Measurements from ENCODE around the gene SYCP3.

SYCP3 gene

GRCh38 chr12:101759396-101760047 lies 20.3 kb upstream of the SYCP3 start:
- Histone ChIP-seq H3K27ac (ENCODE audit: poor library complexity, severe bottlenecking) (no peak overlapping the region), H3K36me3 (ENCODE audit: low read depth) (peaks cover 25% of the 10 kb centered on the region), H3K27me3 (ENCODE audit: insufficient read depth, poor library complexity, severe bottlenecking) (no peaks in the 10 kb centered on the region), H3K4me1 (ENCODE audit: insufficient read depth, poor library complexity, severe bottlenecking) (no peaks in the 10 kb centered on the region), H3K4me3 (ENCODE audit: severe bottlenecking) (no peak overlapping the region), H3K9me3 (ENCODE audit: severe bottlenecking) (no peaks in the 10 kb centered on the region)
- TF ChIP-seq, protein P1, sequence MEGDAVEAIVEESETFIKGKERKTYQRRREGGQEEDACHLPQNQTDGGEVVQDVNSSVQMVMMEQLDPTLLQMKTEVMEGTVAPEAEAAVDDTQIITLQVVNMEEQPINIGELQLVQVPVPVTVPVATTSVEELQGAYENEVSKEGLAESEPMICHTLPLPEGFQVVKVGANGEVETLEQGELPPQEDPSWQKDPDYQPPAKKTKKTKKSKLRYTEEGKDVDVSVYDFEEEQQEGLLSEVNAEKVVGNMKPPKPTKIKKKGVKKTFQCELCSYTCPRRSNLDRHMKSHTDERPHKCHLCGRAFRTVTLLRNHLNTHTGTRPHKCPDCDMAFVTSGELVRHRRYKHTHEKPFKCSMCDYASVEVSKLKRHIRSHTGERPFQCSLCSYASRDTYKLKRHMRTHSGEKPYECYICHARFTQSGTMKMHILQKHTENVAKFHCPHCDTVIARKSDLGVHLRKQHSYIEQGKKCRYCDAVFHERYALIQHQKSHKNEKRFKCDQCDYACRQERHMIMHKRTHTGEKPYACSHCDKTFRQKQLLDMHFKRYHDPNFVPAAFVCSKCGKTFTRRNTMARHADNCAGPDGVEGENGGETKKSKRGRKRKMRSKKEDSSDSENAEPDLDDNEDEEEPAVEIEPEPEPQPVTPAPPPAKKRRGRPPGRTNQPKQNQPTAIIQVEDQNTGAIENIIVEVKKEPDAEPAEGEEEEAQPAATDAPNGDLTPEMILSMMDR (IDR thresholded peaks at IDR 0.05; ENCODE audit: poor library complexity, severe bottlenecking) = peak; percentile 87
- ATAC-seq (ENCODE audit: low read depth) = peak; percentile 66; the same call in 2 of the 3 replicates
- no peak for DNase-seq (ENCODE audit: low spot score)

DNA sequence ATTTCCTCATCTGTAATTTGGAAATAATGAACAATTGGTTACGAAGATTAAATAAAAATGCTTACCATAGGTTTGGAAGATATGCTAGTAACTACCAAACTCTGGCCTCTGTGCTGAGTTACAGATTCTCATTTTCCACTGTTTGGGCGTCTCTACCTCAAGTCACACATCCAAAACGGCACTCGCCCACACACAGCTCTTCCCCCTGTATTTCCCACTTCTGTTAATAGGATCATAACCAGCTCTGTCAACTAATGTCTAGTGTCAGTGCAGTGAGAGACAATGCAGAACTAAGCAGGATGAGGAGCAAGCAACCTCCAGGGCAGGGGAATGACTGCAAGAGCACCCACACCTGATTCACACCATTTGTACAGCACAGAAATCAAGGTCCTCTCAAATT lies 10.9 kb upstream of the SYCP3 start:
- Histone ChIP-seq H3K9me3 (ENCODE audit: severe bottlenecking) (no peaks in the 10 kb centered on the region), H3K36me3 (ENCODE audit: low read depth) (peaks cover 35% of the 10 kb centered on the region), H3K4me1 (ENCODE audit: insufficient read depth, poor library complexity, severe bottlenecking) (no peaks in the 10 kb centered on the region), H3K4me3 (ENCODE audit: severe bottlenecking) (no peak overlapping the region), H3K27me3 (ENCODE audit: insufficient read depth, poor library complexity, severe bottlenecking) (no peaks in the 10 kb centered on the region), H3K27ac (ENCODE audit: poor library complexity, severe bottlenecking) (no peak overlapping the region)
- no peak for DNase-seq (ENCODE audit: low spot score)
- no peak for ATAC-seq (ENCODE audit: low read depth)
- TF ChIP-seq, protein P1 (IDR thresholded peaks at IDR 0.05; ENCODE audit: poor library complexity, severe bottlenecking) = no peak

GRCh38 chr12:101749657-101750056 lies 10.4 kb upstream of the SYCP3 start:
- TF ChIP-seq, protein P1 (IDR thresholded peaks at IDR 0.05; ENCODE audit: poor library complexity, severe bottlenecking) = no peak
- ATAC-seq (ENCODE audit: low read depth) = no peak
- peaks cover 40% of the 10 kb centered on the region for H3K36me3 ChIP-seq (ENCODE audit: low read depth)
- H3K4me3 ChIP-seq (ENCODE audit: severe bottlenecking) = no peak overlapping the region
- no peak overlapping the region for H3K27ac ChIP-seq (ENCODE audit: poor library complexity, severe bottlenecking)
- H3K9me3 ChIP-seq (ENCODE audit: severe bottlenecking) = no peaks in the 10 kb centered on the region
- no peaks in the 10 kb centered on the region for H3K4me1 ChIP-seq (ENCODE audit: insufficient read depth, poor library complexity, severe bottlenecking)
- DNase-seq (ENCODE audit: low spot score) = no peak
- H3K27me3 ChIP-seq (ENCODE audit: insufficient read depth, poor library complexity, severe bottlenecking) = no peaks in the 10 kb centered on the region

DNA sequence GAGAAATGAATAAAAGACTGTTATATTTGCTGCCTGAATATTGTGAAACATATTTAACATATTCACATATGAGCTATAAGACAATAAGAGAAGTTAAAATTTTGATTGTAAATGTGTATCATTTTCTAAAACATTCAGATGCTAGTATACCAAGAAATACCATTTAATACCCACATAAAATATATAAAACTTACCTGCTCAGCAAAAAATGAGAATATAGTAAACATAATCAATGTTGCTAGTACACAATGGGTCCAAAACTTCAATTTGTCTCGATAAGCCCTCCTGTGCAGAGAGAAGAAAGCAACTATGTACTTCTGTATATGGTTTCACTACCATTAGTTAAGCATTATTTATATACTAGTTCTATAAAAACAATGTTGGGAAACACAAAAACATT lies 9.6 kb upstream of the SYCP3 start:
- no peaks in the 10 kb centered on the region for H3K27me3 ChIP-seq (ENCODE audit: insufficient read depth, poor library complexity, severe bottlenecking)
- no peaks in the 10 kb centered on the region for H3K9me3 ChIP-seq (ENCODE audit: severe bottlenecking)
- H3K4me1 ChIP-seq (ENCODE audit: insufficient read depth, poor library complexity, severe bottlenecking) = no peaks in the 10 kb centered on the region
- no peak overlapping the region for H3K27ac ChIP-seq (ENCODE audit: poor library complexity, severe bottlenecking)
- no peak for ATAC-seq (ENCODE audit: low read depth)
- no peak for DNase-seq (ENCODE audit: low spot score)
- TF ChIP-seq, protein P1 (IDR thresholded peaks at IDR 0.05; ENCODE audit: poor library complexity, severe bottlenecking) = no peak
- no peak overlapping the region for H3K4me3 ChIP-seq (ENCODE audit: severe bottlenecking)
- peaks cover 40% of the 10 kb centered on the region for H3K36me3 ChIP-seq (ENCODE audit: low read depth)

DNA sequence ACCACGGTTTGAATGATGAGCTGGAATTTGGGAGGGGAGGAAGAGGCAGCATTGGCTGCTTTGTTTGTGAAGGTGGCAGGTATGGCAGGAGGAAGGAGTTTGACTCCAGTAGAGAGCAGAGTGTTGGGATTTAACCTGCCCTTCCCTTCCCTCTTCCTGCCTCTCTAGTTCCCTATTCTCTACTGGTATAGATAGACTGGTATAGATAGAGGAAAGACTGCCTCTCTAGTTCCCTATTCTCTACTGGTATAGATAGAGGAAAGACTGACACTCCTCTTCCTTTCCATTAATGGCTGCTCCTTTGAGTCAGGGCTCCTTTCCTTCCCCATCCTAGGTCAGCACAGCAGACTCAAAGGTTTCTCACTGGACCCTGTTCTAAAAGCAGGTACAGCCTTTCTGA lies 8.4 kb upstream of the SYCP3 start:
- Histone ChIP-seq H3K27me3 (ENCODE audit: insufficient read depth, poor library complexity, severe bottlenecking) (no peaks in the 10 kb centered on the region), H3K4me1 (ENCODE audit: insufficient read depth, poor library complexity, severe bottlenecking) (no peaks in the 10 kb centered on the region), H3K4me3 (ENCODE audit: severe bottlenecking) (no peak overlapping the region), H3K9me3 (ENCODE audit: severe bottlenecking) (no peaks in the 10 kb centered on the region), H3K36me3 (ENCODE audit: low read depth) (peaks cover 34% of the 10 kb centered on the region), H3K27ac (ENCODE audit: poor library complexity, severe bottlenecking) (no peak overlapping the region)
- no peak for ATAC-seq (ENCODE audit: low read depth)
- TF ChIP-seq, protein P1 (IDR thresholded peaks at IDR 0.05; ENCODE audit: poor library complexity, severe bottlenecking) = no peak
- no peak for DNase-seq (ENCODE audit: low spot score)

Measured in RWPE2 (cell line).